Neural cell (in vitro differentiated cells): ENCODE measurements around the gene MAP4K3. TPM values are rescaled to one million over a fixed set of nuclear protein-coding genes. Genes with fewer than 3 reads are reported as not detected.

Experiments
- H2AFZ ChIP-seq: fragments of 200-600, 300-800 bp; sonication (generic), shearing (Covaris generic); 2 replicates; pipeline ENCODE4 v1.6.0; 2014; ENCODE audit warnings: low read depth, mild to moderate bottlenecking, antibody characterized with exemption, low read length, moderate library complexity
- H3F3A ChIP-seq: fragments of 200-600 bp; shearing (Covaris generic); 2 replicates; pipeline ENCODE4 v1.6.1; 2016; ENCODE audit warnings: mild to moderate bottlenecking, moderate library complexity, mixed read lengths, antibody characterized with exemption, low read length; ENCODE audit not compliant: insufficient read depth, poor library complexity, severe bottlenecking
- H3K27ac ChIP-seq: fragments of 200-600, 300-800 bp; sonication (generic), shearing (Covaris generic); 2 replicates; pipeline ENCODE4 v1.5.1; 2014; ENCODE audit warnings: mild to moderate bottlenecking, low read length, moderate library complexity
- H3K27me3 ChIP-seq: fragments of 300-800, 200-600 bp; sonication (generic), shearing (Covaris generic); 2 replicates; pipeline ENCODE4 v1.6.0; 2014; ENCODE audit warnings: mild to moderate bottlenecking, low read depth, low read length, moderate library complexity; ENCODE audit not compliant: insufficient read depth
- H3K36me3 ChIP-seq: fragments of 300-800, 200-600 bp; sonication (generic), shearing (Covaris generic); 2 replicates; pipeline ENCODE4 v1.5.1; 2014; ENCODE audit warnings: mild to moderate bottlenecking, antibody characterized with exemption, low read length, moderate library complexity; ENCODE audit not compliant: insufficient read depth
- H3K4me2 ChIP-seq: fragments of 300-800, 200-600 bp; sonication (generic), shearing (Covaris generic); 2 replicates; pipeline ENCODE4 v1.6.0; 2014; ENCODE audit warnings: mild to moderate bottlenecking, low read length
- H3K4me3 ChIP-seq: fragments of 300-800, 200-600 bp; sonication (generic), shearing (Covaris generic); 2 replicates; pipeline ENCODE4 v1.5.1; 2014; ENCODE audit warnings: mild to moderate bottlenecking, low read length, moderate library complexity
- H3K79me2 ChIP-seq: fragments of 200-600 bp; shearing (Covaris generic); replicated peaks from 2 replicates; pipeline ENCODE4 v1.6.0; 2014; ENCODE audit warnings: mild to moderate bottlenecking, low read length, moderate library complexity; ENCODE audit not compliant: insufficient read depth
- H3K9ac ChIP-seq: fragments of 300-800, 200-600 bp; sonication (generic), shearing (Covaris generic); 2 replicates; pipeline ENCODE4 v1.6.1; 2016; ENCODE audit warnings: mild to moderate bottlenecking, low read length, mixed read lengths
- H3K9me2 ChIP-seq: fragments of 200-600 bp; shearing (Covaris generic); 2 replicates; pipeline ENCODE4 v1.6.1; 2016; ENCODE audit warnings: mild to moderate bottlenecking, low read length, mixed read lengths; ENCODE audit not compliant: insufficient read depth
- H3K9me3 ChIP-seq: fragments of 200-600, 300-800 bp; sonication (generic), shearing (Covaris generic); 2 replicates; pipeline ENCODE4 v1.6.1; 2016; ENCODE audit warnings: mild to moderate bottlenecking, mixed run types, low read length, moderate library complexity, mixed read lengths
- H4K20me1 ChIP-seq: fragments of 200-600 bp; shearing (Covaris generic); 2 replicates; pipeline ENCODE4 v1.6.1; 2016; ENCODE audit warnings: mild to moderate bottlenecking, mixed run types; ENCODE audit not compliant: insufficient read depth
- CTCF ChIP-seq: fragments of 450-650 bp; IDR thresholded peaks from 2 replicates; pipeline ENCODE4 v1.5.1; 2014; ENCODE audit warnings: antibody characterized with exemption, mild to moderate bottlenecking, moderate library complexity; ENCODE audit not compliant: poor library complexity, severe bottlenecking
- EP300 ChIP-seq: fragments of 450-650 bp; conservative IDR thresholded peaks from 2 replicates; pipeline ENCODE4 v1.6.1; 2014; ENCODE audit warnings: antibody characterized with exemption, mild to moderate bottlenecking, moderate library complexity; ENCODE audit not compliant: poor library complexity, severe bottlenecking
- EZH2 ChIP-seq: fragments of 200-600, 300-800 bp; shearing (Covaris generic), sonication (generic); IDR thresholded peaks from 2 replicates; pipeline ENCODE4 v1.6.1; 2014; ENCODE audit warnings: antibody characterized with exemption, low read length, borderline replicate concordance, mild to moderate bottlenecking; ENCODE audit not compliant: insufficient read depth, poor library complexity, severe bottlenecking
- MXI1 ChIP-seq: fragments of 450-650 bp; conservative IDR thresholded peaks from 2 replicates; pipeline ENCODE4 v1.6.1; 2014; ENCODE audit warnings: antibody characterized with exemption, mild to moderate bottlenecking; ENCODE audit not compliant: poor library complexity, severe bottlenecking
- POLR2AphosphoS5 ChIP-seq: IDR thresholded peaks from 2 replicates; pipeline ENCODE4 v1.6.1; 2012
- RAD21 ChIP-seq: fragments of 450-650 bp; conservative IDR thresholded peaks from 2 replicates; pipeline ENCODE4 v1.6.1; 2014; ENCODE audit warnings: antibody characterized with exemption, mild to moderate bottlenecking, moderate library complexity
- REST ChIP-seq: IDR thresholded peaks from 2 replicates; pipeline ENCODE4 v1.6.1; 2012; ENCODE audit warnings: borderline replicate concordance
- SMC3 ChIP-seq: fragments of 450-650 bp; conservative IDR thresholded peaks from 2 replicates; pipeline ENCODE4 v1.6.1; 2014; ENCODE audit warnings: antibody characterized with exemption, mild to moderate bottlenecking, moderate library complexity; ENCODE audit not compliant: poor library complexity
- TAF1 ChIP-seq: IDR thresholded peaks from 2 replicates; pipeline ENCODE4 v1.6.1; 2012; ENCODE audit warnings: low read depth
- polyA plus RNA-seq: library from polyadenylated mRNA; depleted of rRNA; stranded (reverse); fragments of >200 nt; gene quantifications from 2 replicates; pipeline ENCODE4 v1.2.3, GENCODE V29; 2014

MAP4K3 gene
- polyA plus RNA-seq, 1 donor from 2014 or later: 105 TPM

DNA sequence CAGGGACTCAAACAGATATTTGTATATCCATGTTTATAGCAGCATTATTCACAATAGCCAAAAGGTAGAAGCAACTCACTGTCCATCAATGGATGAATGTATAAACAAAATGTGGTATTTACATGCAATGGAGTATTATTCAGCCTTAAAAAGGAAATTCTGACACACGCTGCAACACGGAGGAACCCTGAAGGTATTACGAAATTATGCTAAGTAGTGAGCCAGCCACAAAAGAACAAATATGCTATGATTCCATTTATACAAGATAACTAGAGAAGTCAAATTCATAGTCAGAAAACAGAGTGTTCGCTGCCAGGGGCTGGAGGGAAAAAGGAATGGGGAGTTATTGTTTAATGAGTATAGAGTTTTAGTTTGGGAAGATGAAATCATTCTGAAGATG, 132.4 kb downstream of the MAP4K3 start:
- Histone ChIP-seq H3F3A (no peaks in the 10 kb centered on the region), H3K9me3 (no peaks in the 10 kb centered on the region), H3K27ac (no peak overlapping the region)

GRCh38 chr2:39304200-39304599, 132.9 kb downstream of the MAP4K3 start:
- TF ChIP-seq CTCF (no peak), RAD21 (no peak), REST (no peak), EZH2 (no peak), POLR2AphosphoS5 (no peak), MXI1 (no peak)
- Histone ChIP-seq H3K9ac (no peak overlapping the region), H3K4me2 (no peak overlapping the region), H3K27ac (no peak overlapping the region), H2AFZ (no peak overlapping the region), H3K79me2 (no peaks in the 10 kb centered on the region), H3K9me2 (no peaks in the 10 kb centered on the region), H3K4me3 (no peak overlapping the region), H3K27me3 (no peaks in the 10 kb centered on the region), H4K20me1 (no peaks in the 10 kb centered on the region), H3K9me3 (no peaks in the 10 kb centered on the region), H3K36me3 (peaks cover 10% of the 10 kb centered on the region), H3F3A (no peaks in the 10 kb centered on the region)

More for the DNA sequence above, 132.4 kb downstream of the MAP4K3 start:
- Histone ChIP-seq H2AFZ (no peak overlapping the region), H3K9ac (no peak overlapping the region), H3K27me3 (no peaks in the 10 kb centered on the region), H3K79me2 (no peaks in the 10 kb centered on the region), H3K4me3 (no peak overlapping the region), H3K4me2 (no peak overlapping the region), H4K20me1 (no peaks in the 10 kb centered on the region), H3K36me3 (peaks cover 8% of the 10 kb centered on the region), H3K9me2 (no peaks in the 10 kb centered on the region)
- TF ChIP-seq POLR2AphosphoS5: no peak
- no peak for TF ChIP-seq EP300
- no peak for TF ChIP-seq TAF1
- no peak for TF ChIP-seq REST
- no peak for TF ChIP-seq CTCF
- TF ChIP-seq RAD21: no peak
- no peak for TF ChIP-seq EZH2
- TF ChIP-seq SMC3: no peak
- TF ChIP-seq MXI1: no peak
